Measurements from ENCODE around the gene FIP1L1. TPM values are rescaled to one million over a fixed set of nuclear protein-coding genes. Genes with fewer than 3 reads are reported as not detected.
A peak's percentile ranks its signal among the peaks of the same experiment; 100 is the strongest.

FIP1L1 gene
- polyA plus RNA-seq, 6 donors from 2014 or later, result 59.8 to 83.7 (median 71.0) TPM

- DNase-seq, result no peak
- Mint-ChIP-seq H3K36me3 (no peaks in the 10 kb centered on the region), H3K4me1 (no peaks in the 10 kb centered on the region), H3K9me3 (peaks cover 0 to 14% (median 2%) of the 10 kb centered on the region in 7 donors), H3K27me3 (peaks cover 12 to 21% (median 18%) of the 10 kb centered on the region in 3 donors), H3K4me3 (no peak overlapping the region), H3K27ac (no peak overlapping the region)
- no peak for ATAC-seq (ENCODE audit: low read depth in 2 of 2)
Measured at GRCh38 chr4:53484911-53485657, 107.6 kb downstream of the FIP1L1 start.

GRCh38 chr4:53485658-53486040, 108.2 kb downstream of the FIP1L1 start:
- no peak for DNase-seq
- Mint-ChIP-seq H3K9me3 (peaks cover 0 to 14% (median 2%) of the 10 kb centered on the region in 7 donors), H3K4me3 (no peak overlapping the region), H3K36me3 (no peaks in the 10 kb centered on the region), H3K27ac (no peak overlapping the region), H3K4me1 (no peaks in the 10 kb centered on the region), H3K27me3 (peaks cover 12 to 21% (median 18%) of the 10 kb centered on the region in 3 donors)
- ATAC-seq (ENCODE audit: low read depth in 2 of 2), result no peak

GRCh38 chr4:53487766-53488165, 110.3 kb downstream of the FIP1L1 start:
- ATAC-seq (ENCODE audit: low read depth in 2 of 2) (no peak), DNase-seq (no peak)
- Mint-ChIP-seq H3K4me3 (no peak overlapping the region), H3K4me1 (no peaks in the 10 kb centered on the region), H3K36me3 (no peaks in the 10 kb centered on the region), H3K9me3 (peaks cover 0 to 6% (median 3%) of the 10 kb centered on the region in 7 donors), H3K27me3 (peaks cover 12 to 21% (median 18%) of the 10 kb centered on the region in 3 donors), H3K27ac (no peak overlapping the region)

- H3K27ac Mint-ChIP-seq, result no peak overlapping the region
- no peaks in the 10 kb centered on the region for H3K36me3 Mint-ChIP-seq
- H3K9me3 Mint-ChIP-seq, result peaks cover 0 to 4% (median 0%) of the 10 kb centered on the region in 7 donors
- no peak for DNase-seq
- H3K4me1 Mint-ChIP-seq, result no peaks in the 10 kb centered on the region
- no peak overlapping the region for H3K4me3 Mint-ChIP-seq
- ATAC-seq (ENCODE audit: low read depth in 2 of 2), result no peak
- H3K27me3 Mint-ChIP-seq, result peaks cover 12 to 18% (median 14%) of the 10 kb centered on the region in 3 donors
Measured at GRCh38 chr4:53489279-53489889, 111.9 kb downstream of the FIP1L1 start.

GRCh38 chr4:53490161-53490956, 112.9 kb downstream of the FIP1L1 start:
- DNase-seq (no peak), ATAC-seq (ENCODE audit: low read depth in 2 of 2) (no peak)
- H3K4me3 Mint-ChIP-seq, result no peak overlapping the region
- H3K27ac Mint-ChIP-seq, result no peak overlapping the region
- no peaks in the 10 kb centered on the region for H3K4me1 Mint-ChIP-seq
- no peaks in the 10 kb centered on the region for H3K36me3 Mint-ChIP-seq
- H3K27me3 Mint-ChIP-seq, result peaks cover 12 to 18% (median 14%) of the 10 kb centered on the region in 3 donors
- H3K9me3 Mint-ChIP-seq, result peaks cover 0 to 4% (median 0%) of the 10 kb centered on the region in 7 donors

- ATAC-seq (ENCODE audit: low read depth in 2 of 2), result no peak
- Mint-ChIP-seq H3K36me3 (no peaks in the 10 kb centered on the region), H3K4me3 (no peak overlapping the region), H3K9me3 (peaks cover 0 to 4% (median 0%) of the 10 kb centered on the region in 7 donors), H3K27ac (peak overlapping the region in 1 of 6 donors; percentile 16), H3K27me3 (peaks cover 10 to 13% (median 10%) of the 10 kb centered on the region in 3 donors), H3K4me1 (no peaks in the 10 kb centered on the region)
- DNase-seq, result no peak
Measured at GRCh38 chr4:53490965-53491622, 113.7 kb downstream of the FIP1L1 start.

GRCh38 chr4:53494851-53495250, 117.4 kb downstream of the FIP1L1 start:
- Mint-ChIP-seq H3K4me3 (no peak overlapping the region), H3K4me1 (no peaks in the 10 kb centered on the region), H3K27me3 (no peaks in the 10 kb centered on the region), H3K9me3 (peaks cover 0 to 4% (median 0%) of the 10 kb centered on the region in 7 donors), H3K27ac (no peak overlapping the region), H3K36me3 (no peaks in the 10 kb centered on the region)
- DNase-seq, result no peak
- ATAC-seq (ENCODE audit: low read depth in 2 of 2), result no peak

- Mint-ChIP-seq H3K36me3 (no peaks in the 10 kb centered on the region), H3K4me1 (no peaks in the 10 kb centered on the region), H3K4me3 (no peak overlapping the region), H3K9me3 (no peaks in the 10 kb centered on the region), H3K27ac (no peak overlapping the region), H3K27me3 (peaks cover 0 to under 1% (median 0%) of the 10 kb centered on the region in 3 donors)
- no peak for ATAC-seq (ENCODE audit: low read depth in 2 of 2)
- no peak for DNase-seq
Measured at GRCh38 chr4:53497487-53498244, 120.2 kb downstream of the FIP1L1 start.

GRCh38 chr4:53498706-53499105, 121.3 kb downstream of the FIP1L1 start:
- Mint-ChIP-seq H3K4me3 (no peak overlapping the region), H3K27ac (no peak overlapping the region), H3K4me1 (no peaks in the 10 kb centered on the region), H3K36me3 (no peaks in the 10 kb centered on the region), H3K27me3 (peaks cover 0 to 8% (median 0%) of the 10 kb centered on the region in 3 donors), H3K9me3 (no peaks in the 10 kb centered on the region)
- ATAC-seq (ENCODE audit: low read depth in 2 of 2) (no peak), DNase-seq (no peak)

GRCh38 chr4:53499791-53500190, 122.3 kb downstream of the FIP1L1 start:
- Mint-ChIP-seq H3K36me3 (no peaks in the 10 kb centered on the region), H3K4me3 (no peak overlapping the region), H3K27ac (no peak overlapping the region), H3K27me3 (peaks cover 0 to 8% (median 0%) of the 10 kb centered on the region in 3 donors), H3K4me1 (no peaks in the 10 kb centered on the region), H3K9me3 (no peaks in the 10 kb centered on the region)
- ATAC-seq (ENCODE audit: low read depth in 2 of 2), result no peak
- no peak for DNase-seq

- DNase-seq (no peak), ATAC-seq (ENCODE audit: low read depth in 2 of 2) (no peak)
- Mint-ChIP-seq H3K9me3 (no peaks in the 10 kb centered on the region), H3K4me1 (no peaks in the 10 kb centered on the region), H3K36me3 (no peaks in the 10 kb centered on the region), H3K4me3 (no peak overlapping the region), H3K27ac (no peak overlapping the region), H3K27me3 (peaks cover 0 to 8% (median 0%) of the 10 kb centered on the region in 3 donors)
Measured at GRCh38 chr4:53500546-53500945, 123.1 kb downstream of the FIP1L1 start.

GRCh38 chr4:53501561-53501960, 124.1 kb downstream of the FIP1L1 start:
- DNase-seq (no peak), ATAC-seq (ENCODE audit: low read depth in 2 of 2) (no peak)
- no peaks in the 10 kb centered on the region for H3K36me3 Mint-ChIP-seq
- peaks cover 0 to 8% (median 0%) of the 10 kb centered on the region in 3 donors for H3K27me3 Mint-ChIP-seq
- no peak overlapping the region for H3K27ac Mint-ChIP-seq
- H3K4me3 Mint-ChIP-seq, result no peak overlapping the region
- H3K4me1 Mint-ChIP-seq, result no peaks in the 10 kb centered on the region
- H3K9me3 Mint-ChIP-seq, result no peaks in the 10 kb centered on the region

Measured in naive B cell (primary cell).